A549 treated with Mapracorat at 1 μM for 4 hours (cell line): ENCODE data around the gene PHOSPHO1. TPM values are rescaled to one million over a fixed set of nuclear protein-coding genes. Genes with fewer than 3 reads are reported as not detected.

Experiments
- total RNA-seq: library from RNA; stranded (reverse); fragments of 200-300 nt; extraction: Qiagen RNA extraction; gene quantifications from 5 replicates; pipeline ENCODE4 v1.2.3, GENCODE V29; 2022

PHOSPHO1 gene
- 0.44 to 0.85 TPM (median 0.48 TPM) in 5 replicates for total RNA-seq

GRCh38 chr17:49230636-49231562, at the start of gene PHOSPHO1:
Gene PHOSPHO1 (minus strand): TSS chr17:49230787. CDS start chr17:49226691, 4,096 bp downstream.

GRCh38 chr17:49210158-49211029, 20.2 kb downstream of the PHOSPHO1 start, which contains the start of the genes ABI3 and GNGT2:
Gene ABI3 (plus strand): TSS chr17:49210707. CDS start chr17:49210725, 18 bp downstream.
Gene GNGT2 (minus strand): TSS chr17:49210574. CDS start chr17:49207422, 3,152 bp downstream.

Other genes with a start within 250 kb of the PHOSPHO1 start
- 52.4 to 90.0 TPM (median 78.0 TPM) in 5 replicates for gene IGF2BP1, start 233.4 kb downstream of the PHOSPHO1 start, total RNA-seq
- 0.32 to 0.57 TPM (median 0.44 TPM) in 5 replicates for gene B4GALNT2, start 98.0 kb downstream of the PHOSPHO1 start, total RNA-seq
- 0.43 to 1.1 TPM (median 0.75 TPM) in 5 replicates for gene GNGT2, start 20.2 kb downstream of the PHOSPHO1 start, total RNA-seq
- gene ABI3, start 20.1 kb downstream of the PHOSPHO1 start, total RNA-seq = not detected in 5 replicates
- gene ZNF652, start 131.5 kb upstream of the PHOSPHO1 start, total RNA-seq = 5.8 to 12.0 TPM (median 7.6 TPM) in 5 replicates
- 341 to 496 TPM (median 453 TPM) in 5 replicates for gene PHB1, start 184.1 kb upstream of the PHOSPHO1 start, total RNA-seq